HepG2 (cell line): ENCODE measurements around the gene PRR36. TPM values are rescaled to one million over a fixed set of nuclear protein-coding genes. Genes with fewer than 3 reads are reported as not detected.

Experiments
- ATAC-seq: fragments of 200-7000 bp; cut with Tn5 transposase; 3 replicates; pipeline ENCODE4 v1.9.1; 2020; ENCODE audit warnings: mild to moderate bottlenecking, moderate library complexity
- BruUV-seq: library from RNA; stranded (reverse); fragments of 400-500 nt; replicated peaks from 2 replicates; lab custom pipeline; 2021; lab: Mats Ljungman, UMichigan
- CTCF ChIA-PET: fragments of 300-600 bp; formaldehyde crosslinking; extraction: SDS; loops from one replicate; lab custom pipeline; 2021; ENCODE audit warnings: low total read pairs, inconsistent platforms, low intra/inter-chr PET ratio; lab: Yijun Ruan, JAX
- POLR2A ChIA-PET: fragments of 350-600 bp; sonication (Branson Sonifier 250); formaldehyde crosslinking; loops from one replicate; lab custom pipeline; 2020; ENCODE audit warnings: antibody characterized with exemption, inconsistent platforms; lab: Yijun Ruan, JAX
- DNase-seq: peaks from one replicate; pipeline ENCODE4 v3.0.0-alpha.2; 2015; ENCODE audit warnings: low spot score
- FAIRE-seq: peaks from 3 replicates; lab custom pipeline; 2011; peaks lifted over from hg19 to GRCh38; lab: Jason Lieb, UNC
- H2AFZ ChIP-seq: one replicate; pipeline ENCODE4 v1.6.1; 2011; ENCODE audit warnings: low read length, inconsistent platforms
- H3K27ac ChIP-seq: fragments of 300-600 bp; 3 replicates; pipeline ENCODE4 v1.8.0; 2011; ENCODE audit warnings: mixed run types, mild to moderate bottlenecking, mixed read lengths, low read length, inconsistent platforms; ENCODE audit not compliant: insufficient read depth; ENCODE audit errors: extremely low read length
- H3K27me3 ChIP-seq, 2 experiments: fragments of 200-600 bp in 1 of 2; 2 replicates in 1 of 2; 3 replicates in 1 of 2; pipeline versions ENCODE4 v1.6.0 to v1.8.0; 2011; ENCODE audit warnings: low read length in 2 of 2, mild to moderate bottlenecking in 2 of 2, moderate library complexity in 2 of 2, inconsistent platforms in 1 of 2; ENCODE audit not compliant: insufficient read depth in 2 of 2, control insufficient read depth in 1 of 2
- H3K36me3 ChIP-seq, 2 experiments: fragments of 200-600 bp in 1 of 2; replicated peaks in 1 of 2; 2 replicates in 1 of 2; 3 replicates in 1 of 2; pipeline versions ENCODE4 v1.5.1 to v1.8.0; 2011; ENCODE audit warnings: low read length in 2 of 2, inconsistent platforms in 1 of 2; ENCODE audit not compliant: insufficient read depth in 2 of 2, control insufficient read depth in 1 of 2
- H3K4me1 ChIP-seq: 2 replicates; pipeline ENCODE4 v1.5.1; 2012; ENCODE audit warnings: low read length, inconsistent platforms; ENCODE audit not compliant: insufficient read depth
- H3K4me2 ChIP-seq: 2 replicates; pipeline ENCODE4 v1.6.0; 2011; ENCODE audit warnings: low read depth, low read length, inconsistent platforms
- H3K4me3 ChIP-seq, 3 experiments: fragments of 200-600 bp in 1 of 3; sonication (generic), shearing (Covaris generic) in 1 of 3; replicated peaks in 1 of 3; 2 replicates each; pipeline ENCODE4 v1.5.1; 2011 to 2016; ENCODE audit warnings: low read length in 3 of 3, inconsistent platforms in 2 of 3, low read depth in 2 of 3, mild to moderate bottlenecking in 2 of 3, control low read depth in 1 of 3, mixed read lengths in 1 of 3; ENCODE audit not compliant: insufficient read depth in 1 of 3
- H3K79me2 ChIP-seq: one replicate; pipeline ENCODE4 v1.6.1; 2011; ENCODE audit warnings: low read length, inconsistent platforms; ENCODE audit not compliant: insufficient read depth
- H3K9ac ChIP-seq: 2 replicates; pipeline ENCODE4 v1.6.0; 2011; ENCODE audit warnings: mild to moderate bottlenecking, low read depth, low read length, inconsistent platforms; ENCODE audit not compliant: insufficient read depth
- H3K9me3 ChIP-seq: 2 replicates; pipeline ENCODE4 v1.5.1; 2012; ENCODE audit warnings: mild to moderate bottlenecking, low read length
- H4K20me1 ChIP-seq: 2 replicates; pipeline ENCODE4 v1.6.0; 2011; ENCODE audit warnings: inconsistent platforms, mild to moderate bottlenecking, low read length, moderate library complexity; ENCODE audit not compliant: insufficient read depth
- ATF2 ChIP-seq: sonication (generic); formaldehyde crosslinking; IDR thresholded peaks from 2 replicates; pipeline ENCODE4 v1.4.0; 2020; ENCODE audit warnings: missing genetic modification reagents
- DPF2 ChIP-seq: sonication (generic); formaldehyde crosslinking; IDR thresholded peaks from 2 replicates; pipeline ENCODE4 v1.4.0; 2020; ENCODE audit warnings: mild to moderate bottlenecking, low read depth, missing genetic modification reagents, borderline replicate concordance
- KAT8 ChIP-seq: IDR thresholded peaks from 2 replicates; pipeline ENCODE4 v1.6.1; 2016; ENCODE audit warnings: missing genetic modification reagents, missing compliant biosample characterization
- POLR2AphosphoS2 ChIP-seq: IDR thresholded peaks from 2 replicates; pipeline ENCODE4 v1.6.1; 2011; ENCODE audit warnings: low read depth, low read length, improper control_type of control experiment
- SMC3 ChIP-seq: IDR thresholded peaks from 2 replicates; pipeline ENCODE4 v1.6.1; 2011; ENCODE audit warnings: low read length, improper control_type of control experiment
- TBL1XR1 ChIP-seq: fragments of 150-350 bp; IDR thresholded peaks from 2 replicates; pipeline ENCODE4 v1.6.1; 2014; ENCODE audit warnings: borderline replicate concordance, low read length; ENCODE audit not compliant: partially characterized antibody
- ZNF275 ChIP-seq: sonication (generic); formaldehyde crosslinking; IDR thresholded peaks from 2 replicates; pipeline ENCODE4 v1.8.0; 2022; ENCODE audit warnings: missing genetic modification reagents, mild to moderate bottlenecking, inconsistent platforms, borderline replicate concordance
- ZNF350 ChIP-seq: sonication (generic); formaldehyde crosslinking; IDR thresholded peaks from 2 replicates; pipeline ENCODE4 v1.4.0; 2020; ENCODE audit warnings: mild to moderate bottlenecking, low read depth, missing genetic modification reagents, borderline replicate concordance
- ZNF512B ChIP-seq: sonication (generic); formaldehyde crosslinking; IDR thresholded peaks from 2 replicates; pipeline ENCODE4 v1.5.1; 2020; ENCODE audit warnings: missing genetic modification reagents, mild to moderate bottlenecking, borderline replicate concordance
- ZNF549 ChIP-seq: sonication (generic); formaldehyde crosslinking; IDR thresholded peaks from 2 replicates; pipeline ENCODE4 v1.5.0; 2020; ENCODE audit warnings: missing genetic modification reagents
- ZNF609 ChIP-seq: sonication (generic); formaldehyde crosslinking; IDR thresholded peaks from 2 replicates; pipeline ENCODE4 v1.4.0; 2020; ENCODE audit warnings: mild to moderate bottlenecking, missing genetic modification reagents, borderline replicate concordance
- WGBS: methylation state at CpG from one replicate; pipeline ENCODE4 v1.1.6; 2017; ENCODE audit warnings: low lambda C conversion rate; 5-methylcytosine and 5-hydroxymethylcytosine counted together
- in situ Hi-C: cut with HindIII; loops from 2 replicates; pipeline ENCODE4 v1.10.0; 2017; ENCODE audit warnings: low pct_unique_long_range_greater_than_20kb; ENCODE audit not compliant: extremely low pct_ligation_motif_present
- intact Hi-C: fragments of 100-400 bp; cut with micrococcal nuclease; formaldehyde crosslinking; loops from one replicate; pipeline ENCODE4 v1.10.0; 2022; ENCODE audit not compliant: unreplicated experiment
- polyA plus RNA-seq, 8 experiments: library from polyadenylated mRNA; depleted of rRNA in 3 of 8; stranded (reverse) in 7 of 8; unstranded in 1 of 8; fragments of >200 nt; fragmentation: Illumina TruSeq in 4 of 8; extraction: Trizol in 4 of 8; gene quantifications; 2 replicates each; pipeline versions ENCODE4 v1.2.1 to v1.2.3, GENCODE V29; 2011 to 2016; ENCODE audit warnings: low read depth in 4 of 8, missing spikeins in 1 of 8, mixed read lengths in 1 of 8; ENCODE audit not compliant: insufficient read depth in 1 of 8
- total RNA-seq, 5 experiments: library from RNA; depleted of rRNA; stranded (reverse); fragments of >200 nt; fragmentation: Illumina TruSeq; extraction: Trizol; gene quantifications; 2 replicates each; pipeline ENCODE4 v1.2.3, GENCODE V29; 2016; ENCODE audit warnings: low read depth in 1 of 5

Gene PRR36
- total and polyA plus RNA-seq, 2 of the 13 experiments (the other 11 are each of a cell fraction or from before 2014, with no cell fraction given), result 0.07 to 0.17 TPM

DNA sequence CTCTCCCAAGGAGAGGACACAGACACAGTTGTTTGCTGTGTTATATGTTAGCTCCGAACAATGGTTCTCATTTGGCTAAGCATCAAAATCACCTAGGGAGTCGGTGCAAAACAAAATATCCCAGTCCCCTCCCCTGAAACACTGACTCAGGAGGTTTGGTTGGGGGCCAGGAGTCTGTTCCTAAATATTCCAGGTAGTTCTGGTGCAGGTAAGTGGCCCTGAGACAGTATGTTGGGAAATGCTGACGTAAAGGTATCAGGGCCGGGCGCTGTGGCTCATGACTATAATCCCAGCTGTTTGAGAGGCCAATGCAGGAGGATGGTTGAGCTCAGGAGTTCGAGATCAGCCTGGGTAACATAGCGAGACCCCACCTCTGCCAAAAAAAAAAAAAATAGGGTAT is 27.1 kb upstream of the PRR36 start (continued):
- TF ChIP-seq ZNF609 (CRISPR knock-in tag) (no peak), ZNF512B (CRISPR knock-in tag) (no peak), DPF2 (CRISPR knock-in tag) (no peak)
- TF ChIP-seq, all 625 proteins: peak for 0

- DNase-seq (no peak), ATAC-seq (no peak), FAIRE-seq (no peak)
- H3K27me3 ChIP-seq, result no peaks in the 10 kb centered on the region; a peak in 1 of 5 replicates
- no peak overlapping the region for H3K4me3 ChIP-seq
- H3K4me2 ChIP-seq, result no peak overlapping the region
- H3K27ac ChIP-seq, result no peak overlapping the region
- no TSS peak for BruUV-seq
- no peak overlapping the region for H2AFZ ChIP-seq
- peaks cover 25% of the 10 kb centered on the region for H3K79me2 ChIP-seq
- H3K9ac ChIP-seq, result no peak overlapping the region
- peaks cover 10% of the 10 kb centered on the region; the same call in 1 of the 2 replicates for H4K20me1 ChIP-seq
- H3K36me3 ChIP-seq, result peaks cover 9 to 21% of the 10 kb centered on the region in 2 experiments; a peak in 3 of 5 replicates
- ChIA-PET POLR2A (interaction anchor here (4.7 to 4.9 kb wide), 3 partner anchors 12 to 32 kb away, joined by 52 to 83 read pairs (median 75); partner anchors contain the start of genes LRRC8E and SNAPC2), CTCF (no interaction called here)
- H3K9me3 ChIP-seq, result no peaks in the 10 kb centered on the region
- in situ Hi-C loops (no loop called here), intact Hi-C loops (no loop called here)
- 97% methylated on average over 3 of the region's 3 CpGs for WGBS
- peaks cover 55% of the 10 kb centered on the region for H3K4me1 ChIP-seq
- TF ChIP-seq ZNF350 (no peak), KAT8 (CRISPR knock-in tag) (no peak), ATF2 (no peak), SMC3 (no peak), POLR2AphosphoS2 (no peak), TBL1XR1 (no peak), ZNF549 (CRISPR knock-in tag) (no peak), ZNF275 (no peak)
These were observed 26.7 kb upstream of the PRR36 start for GRCh38 chr19:7900931-7901330.
